NCI-H446 treated with DMSO at 0.1 percent for 48 hours (cell line): ENCODE data around the gene GJB4.

Experiments
- DNase-seq: peaks from one replicate; lab custom pipeline; 2025; lab: John Stamatoyannopoulos, UW

The GJB4 gene

DNA sequence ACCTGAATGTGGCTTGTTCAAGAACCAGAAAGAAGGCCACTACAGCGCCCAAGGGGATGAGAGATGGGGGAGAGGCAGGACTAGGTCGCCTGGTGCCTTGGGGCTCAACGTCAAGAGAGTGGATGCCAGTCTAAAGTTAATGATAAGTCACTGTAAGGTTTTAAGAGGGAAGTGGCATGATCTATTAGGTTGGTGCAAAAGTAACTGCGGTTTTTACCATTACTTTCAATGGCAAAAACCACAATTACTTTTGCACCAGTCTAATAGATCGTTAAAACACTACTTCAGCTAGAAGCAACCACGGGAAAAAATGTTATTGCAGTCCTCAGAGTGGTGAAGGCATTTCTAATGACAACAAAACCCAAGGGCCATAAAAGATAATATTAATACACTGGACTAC is 18.8 kb downstream of the GJB4 start:
- no peak for DNase-seq

- no peak for DNase-seq
These were observed 19.5 kb downstream of the GJB4 start for GRCh38 chr1:34779005-34779404.

DNA sequence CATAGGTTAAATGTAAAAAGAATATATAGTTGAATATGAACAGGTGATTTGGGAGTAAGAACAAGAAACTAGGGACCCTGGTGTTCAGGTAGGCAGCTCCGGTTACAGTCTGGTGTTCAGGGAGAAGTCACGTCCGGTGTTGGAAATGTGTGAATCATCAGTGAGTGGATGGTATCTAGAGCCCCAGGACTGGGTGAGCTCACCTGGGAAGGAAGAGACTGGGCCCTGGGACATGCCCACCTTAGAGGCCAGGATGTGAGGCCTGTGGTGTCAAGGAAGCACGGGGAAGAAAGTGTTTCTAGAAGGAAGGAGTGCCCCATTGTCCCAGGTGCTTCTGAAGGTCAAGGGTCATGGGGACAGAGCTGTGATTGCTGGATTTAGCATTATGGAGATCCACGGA is 20.0 kb downstream of the GJB4 start:
- no peak for DNase-seq

GRCh38 chr1:34779962-34780361 is 20.4 kb downstream of the GJB4 start:
- DNase-seq, result no peak

DNA sequence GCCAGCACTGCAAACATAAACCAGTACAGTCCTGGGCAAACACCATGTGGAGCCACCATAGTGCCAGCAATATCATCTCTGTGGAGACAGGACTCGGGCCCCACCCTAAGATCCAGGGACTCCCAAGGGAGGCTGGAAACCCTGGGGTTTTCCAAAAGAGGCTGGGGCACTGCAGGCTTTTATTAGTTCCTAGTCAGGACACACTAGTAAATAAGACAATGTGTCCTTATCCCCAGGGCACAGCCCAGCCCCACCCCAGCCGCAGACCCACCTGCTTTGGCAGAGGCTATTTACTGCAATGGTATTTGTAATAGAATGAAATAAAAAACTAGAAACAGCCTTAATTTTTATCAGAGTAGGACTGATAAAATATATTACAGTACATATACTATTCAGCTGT is 21.0 kb downstream of the GJB4 start:
- no peak for DNase-seq

GRCh38 chr1:34781071-34781843 is 21.7 kb downstream of the GJB4 start, which contains the start of gene GJB3:
Gene GJB3, plus strand, starts transcription at chr1:34781214. Its CDS starts 3,549 bp downstream, at chr1:34784763.
- no peak for DNase-seq

GRCh38 chr1:34781844-34782391 is 22.4 kb downstream of the GJB4 start:
- DNase-seq, result no peak

- DNase-seq, result no peak
These were observed 25.2 kb downstream of the GJB4 start for GRCh38 chr1:34784751-34785221.

DNA sequence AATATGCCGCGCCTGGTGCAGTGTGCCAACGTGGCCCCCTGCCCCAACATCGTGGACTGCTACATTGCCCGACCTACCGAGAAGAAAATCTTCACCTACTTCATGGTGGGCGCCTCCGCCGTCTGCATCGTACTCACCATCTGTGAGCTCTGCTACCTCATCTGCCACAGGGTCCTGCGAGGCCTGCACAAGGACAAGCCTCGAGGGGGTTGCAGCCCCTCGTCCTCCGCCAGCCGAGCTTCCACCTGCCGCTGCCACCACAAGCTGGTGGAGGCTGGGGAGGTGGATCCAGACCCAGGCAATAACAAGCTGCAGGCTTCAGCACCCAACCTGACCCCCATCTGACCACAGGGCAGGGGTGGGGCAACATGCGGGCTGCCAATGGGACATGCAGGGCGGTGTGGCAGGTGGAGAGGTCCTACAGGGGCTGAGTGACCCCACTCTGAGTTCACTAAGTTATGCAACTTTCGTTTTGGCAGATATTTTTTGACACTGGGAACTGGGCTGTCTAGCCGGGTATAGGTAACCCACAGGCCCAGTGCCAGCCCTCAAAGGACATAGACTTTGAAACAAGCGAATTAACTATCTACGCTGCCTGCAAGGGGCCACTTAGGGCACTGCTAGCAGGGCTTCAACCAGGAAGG is 25.8 kb downstream of the GJB4 start:
- DNase-seq, result no peak

GRCh38 chr1:34785875-34786470 is 26.4 kb downstream of the GJB4 start:
- DNase-seq, result no peak

DNA sequence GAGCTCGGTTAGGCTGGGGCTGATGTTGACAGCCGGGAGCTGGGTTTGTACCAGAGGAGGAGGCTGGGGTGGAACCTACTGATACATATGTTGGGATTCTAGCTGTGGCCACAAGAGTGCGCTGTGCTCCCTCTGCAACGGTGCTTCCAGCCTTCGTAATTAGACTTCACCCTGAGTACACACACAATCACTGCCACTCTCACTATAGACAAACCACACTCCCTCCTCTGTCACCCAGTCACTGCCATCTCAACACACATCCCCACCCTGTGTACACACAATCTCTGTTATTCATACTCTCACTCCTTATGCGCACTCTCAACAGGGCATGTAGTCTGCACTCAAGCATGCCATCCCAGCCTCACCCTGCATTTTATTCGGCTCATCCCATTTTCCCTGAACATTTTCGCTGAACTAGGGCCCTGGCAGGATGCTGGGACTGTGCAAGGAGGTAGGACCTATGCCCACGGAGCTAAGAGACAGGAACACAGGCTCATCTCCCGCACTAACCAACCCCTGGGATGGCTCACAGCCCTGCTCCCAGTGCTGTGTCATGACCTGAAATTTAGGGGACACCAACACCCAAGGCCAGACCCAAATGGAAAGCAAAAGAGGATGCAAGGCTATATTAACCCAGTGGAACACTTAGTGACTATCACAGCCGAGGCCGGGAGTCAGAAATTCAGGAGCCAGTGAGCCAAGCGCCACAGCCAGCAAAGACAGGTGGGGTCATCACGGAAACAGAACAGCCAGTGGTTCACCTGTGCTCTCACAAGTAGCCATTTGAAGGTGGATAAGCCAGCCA is 27.2 kb downstream of the GJB4 start:
- DNase-seq, result peak; percentile 6

DNA sequence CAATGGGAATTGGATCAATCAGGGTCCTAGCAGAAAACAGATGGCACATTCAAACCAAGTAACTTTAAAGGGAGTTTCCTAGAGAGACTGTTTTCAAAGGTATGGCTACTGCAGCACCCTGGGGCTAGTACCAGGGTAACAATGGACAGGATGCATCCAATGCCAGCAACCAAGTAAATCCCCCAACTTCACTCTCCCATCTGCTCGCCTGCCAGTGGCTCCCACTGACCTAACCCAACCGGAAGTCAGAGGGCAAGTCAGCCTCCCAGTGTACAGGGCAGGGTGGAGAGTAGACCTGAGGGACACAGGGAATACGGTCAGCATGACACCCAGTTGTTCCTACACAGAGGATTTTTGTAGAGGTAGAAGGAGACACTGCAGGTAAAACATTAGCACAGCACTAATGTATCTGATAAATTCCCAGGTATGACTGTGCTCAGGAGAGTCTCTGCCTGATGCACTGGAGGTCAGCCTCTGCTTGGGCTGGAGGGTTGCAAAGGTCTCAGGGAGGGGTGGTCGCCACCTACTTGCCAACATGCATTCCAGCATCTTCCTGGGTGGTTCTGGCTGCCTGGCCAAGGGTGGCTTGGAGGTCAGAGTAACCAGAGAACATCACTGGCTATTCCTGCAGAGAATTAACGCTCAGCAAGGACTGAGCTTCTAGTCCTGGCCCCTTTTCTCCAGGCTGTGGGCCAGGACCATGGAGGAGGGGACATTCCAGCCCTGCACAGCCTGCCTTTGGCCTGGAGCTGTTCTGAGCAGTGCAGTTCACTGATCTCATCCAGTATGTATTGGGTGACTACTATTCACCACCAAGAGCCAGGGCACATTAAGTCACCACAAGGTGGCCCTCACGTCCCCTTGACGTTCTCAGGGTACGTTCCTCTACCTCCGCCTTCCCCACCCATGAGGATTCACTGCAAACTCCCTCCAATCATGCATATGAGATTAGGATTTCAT is 28.2 kb downstream of the GJB4 start:
- DNase-seq, result no peak

- no peak for DNase-seq
These were observed 31.4 kb downstream of the GJB4 start for GRCh38 chr1:34790985-34791384.

GRCh38 chr1:34792424-34792823 is 32.9 kb downstream of the GJB4 start:
- no peak for DNase-seq

- DNase-seq, result no peak
These were observed 33.6 kb downstream of the GJB4 start, which contains the start of gene GJA4 for GRCh38 chr1:34792868-34793727. Gene GJA4, plus strand, starts transcription at chr1:34792999. Its CDS starts 1,215 bp downstream, at chr1:34794214.

DNA sequence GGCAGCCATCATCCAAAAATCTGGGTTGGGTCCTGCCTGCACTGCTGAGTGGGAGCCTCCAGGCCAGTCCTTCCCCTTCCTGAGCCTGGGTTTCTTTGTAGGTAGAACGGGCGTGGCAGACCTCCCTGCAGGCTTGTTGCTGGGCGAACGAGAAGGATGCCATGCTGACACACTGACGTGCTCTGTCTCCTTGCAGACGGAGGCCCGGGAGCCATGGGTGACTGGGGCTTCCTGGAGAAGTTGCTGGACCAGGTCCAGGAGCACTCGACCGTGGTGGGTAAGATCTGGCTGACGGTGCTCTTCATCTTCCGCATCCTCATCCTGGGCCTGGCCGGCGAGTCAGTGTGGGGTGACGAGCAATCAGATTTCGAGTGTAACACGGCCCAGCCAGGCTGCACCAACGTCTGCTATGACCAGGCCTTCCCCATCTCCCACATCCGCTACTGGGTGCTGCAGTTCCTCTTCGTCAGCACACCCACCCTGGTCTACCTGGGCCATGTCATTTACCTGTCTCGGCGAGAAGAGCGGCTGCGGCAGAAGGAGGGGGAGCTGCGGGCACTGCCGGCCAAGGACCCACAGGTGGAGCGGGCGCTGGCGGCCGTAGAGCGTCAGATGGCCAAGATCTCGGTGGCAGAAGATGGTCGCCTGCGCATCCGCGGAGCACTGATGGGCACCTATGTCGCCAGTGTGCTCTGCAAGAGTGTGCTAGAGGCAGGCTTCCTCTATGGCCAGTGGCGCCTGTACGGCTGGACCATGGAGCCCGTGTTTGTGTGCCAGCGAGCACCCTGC is 34.7 kb downstream of the GJB4 start:
- no peak for DNase-seq

GRCh38 chr1:34794790-34795180 is 35.2 kb downstream of the GJB4 start:
- DNase-seq, result no peak

DNA sequence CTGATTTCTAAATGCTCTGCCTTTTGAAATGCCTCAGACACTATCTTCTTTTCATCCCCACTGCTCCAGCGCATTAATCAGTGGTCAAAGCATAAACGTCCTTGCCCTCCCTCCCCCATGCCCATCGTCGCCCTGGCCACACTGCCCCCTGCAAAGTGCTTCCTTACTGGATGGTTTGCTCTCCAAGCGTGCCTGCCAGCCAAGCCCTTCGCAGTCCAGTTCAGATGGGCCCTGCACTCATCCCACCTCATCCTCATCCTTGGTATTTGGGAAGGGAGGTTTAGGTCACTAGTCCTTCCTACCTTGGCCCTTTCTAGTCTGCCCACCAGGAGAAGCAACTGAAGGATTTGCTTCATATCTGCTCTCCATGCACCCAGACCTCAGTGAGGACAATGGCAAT is 36.4 kb downstream of the GJB4 start:
- DNase-seq, result no peak

GRCh38 chr1:34796990-34797389 is 37.5 kb downstream of the GJB4 start:
- no peak for DNase-seq
